OCI-LY7 (cell line): ENCODE results near the gene UNG.

Source experiments
- EZH2phosphoT487 ChIP-seq: fragments of 200-600 bp; sonication (generic); IDR thresholded peaks from 2 replicates; pipeline ENCODE4 v1.6.1; 2018; ENCODE audit warnings: low read depth, borderline replicate concordance, mild to moderate bottlenecking, mixed run types, antibody characterized with exemption, low read length, moderate library complexity, mixed read lengths
- TF ChIP-seq, protein P1 (sequence below): fragments of 200-600 bp; sonication (generic); conservative IDR thresholded peaks from 2 replicates; pipeline ENCODE4 v1.5.1; 2014; ENCODE audit warnings: mild to moderate bottlenecking, antibody characterized with exemption, low read length, moderate library complexity, mixed read lengths

DNA sequence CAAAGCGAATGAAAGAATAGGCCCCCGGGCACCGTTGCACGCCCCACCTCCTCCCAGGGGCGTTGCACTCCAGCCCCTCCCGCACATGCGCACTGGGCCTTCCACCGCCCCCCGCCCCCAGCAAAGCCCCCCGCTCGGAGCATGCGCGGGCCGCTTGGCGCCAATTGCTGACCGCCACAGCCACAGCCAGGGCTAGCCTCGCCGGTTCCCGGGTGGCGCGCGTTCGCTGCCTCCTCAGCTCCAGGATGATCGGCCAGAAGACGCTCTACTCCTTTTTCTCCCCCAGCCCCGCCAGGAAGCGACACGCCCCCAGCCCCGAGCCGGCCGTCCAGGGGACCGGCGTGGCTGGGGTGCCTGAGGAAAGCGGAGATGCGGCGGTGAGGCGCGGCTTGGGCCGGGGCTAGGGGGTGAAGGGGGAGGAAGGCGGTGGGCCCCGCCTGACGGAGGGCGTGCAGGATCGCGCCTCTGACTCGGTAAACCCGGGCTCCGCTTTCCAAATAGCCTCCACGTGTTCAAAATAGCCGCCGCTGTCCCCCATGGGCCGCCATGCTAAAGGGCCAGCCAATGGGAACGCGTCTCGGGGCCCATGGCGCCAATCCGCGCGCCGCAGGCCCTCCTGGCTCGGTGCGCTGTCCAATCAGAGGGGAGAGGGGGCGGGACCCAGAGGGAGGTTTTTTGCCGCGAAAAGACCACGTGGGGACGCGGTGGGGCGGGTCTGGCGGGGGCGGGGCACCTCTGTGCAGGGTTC is at the start of gene UNG:
- TF ChIP-seq EZH2phosphoT487: no peak
- TF ChIP-seq, protein P1, sequence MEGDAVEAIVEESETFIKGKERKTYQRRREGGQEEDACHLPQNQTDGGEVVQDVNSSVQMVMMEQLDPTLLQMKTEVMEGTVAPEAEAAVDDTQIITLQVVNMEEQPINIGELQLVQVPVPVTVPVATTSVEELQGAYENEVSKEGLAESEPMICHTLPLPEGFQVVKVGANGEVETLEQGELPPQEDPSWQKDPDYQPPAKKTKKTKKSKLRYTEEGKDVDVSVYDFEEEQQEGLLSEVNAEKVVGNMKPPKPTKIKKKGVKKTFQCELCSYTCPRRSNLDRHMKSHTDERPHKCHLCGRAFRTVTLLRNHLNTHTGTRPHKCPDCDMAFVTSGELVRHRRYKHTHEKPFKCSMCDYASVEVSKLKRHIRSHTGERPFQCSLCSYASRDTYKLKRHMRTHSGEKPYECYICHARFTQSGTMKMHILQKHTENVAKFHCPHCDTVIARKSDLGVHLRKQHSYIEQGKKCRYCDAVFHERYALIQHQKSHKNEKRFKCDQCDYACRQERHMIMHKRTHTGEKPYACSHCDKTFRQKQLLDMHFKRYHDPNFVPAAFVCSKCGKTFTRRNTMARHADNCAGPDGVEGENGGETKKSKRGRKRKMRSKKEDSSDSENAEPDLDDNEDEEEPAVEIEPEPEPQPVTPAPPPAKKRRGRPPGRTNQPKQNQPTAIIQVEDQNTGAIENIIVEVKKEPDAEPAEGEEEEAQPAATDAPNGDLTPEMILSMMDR: no peak
